PFSK-1 (cell line): ENCODE results near the gene KIF5B.

ENCODE experiments used
- FOXP2 ChIP-seq: optimal IDR thresholded peaks from 2 replicates; pipeline ENCODE3; 2011; ENCODE audit warnings: borderline replicate concordance, control low read depth, inconsistent platforms; ENCODE audit not compliant: insufficient read depth; ENCODE audit errors: extremely low read length, extremely low read depth
- POLR2AphosphoS5 ChIP-seq: IDR thresholded peaks from 2 replicates; pipeline ENCODE4 v1.6.1; 2012; ENCODE audit warnings: low read depth, mild to moderate bottlenecking, control low read depth, low read length, moderate library complexity
- REST ChIP-seq, 2 experiments: IDR thresholded peaks; 2 replicates each; pipeline versions ENCODE4 v1.6.1 to v1.8.0; 2011 to 2012; ENCODE audit warnings: low read depth in 2 of 2, low read length in 2 of 2, control low read depth in 1 of 2, inconsistent platforms in 1 of 2, mild to moderate bottlenecking in 1 of 2, moderate library complexity in 1 of 2; ENCODE audit not compliant: insufficient read depth in 1 of 2
- SIN3A ChIP-seq: IDR thresholded peaks from 2 replicates; pipeline ENCODE4 v1.6.1; 2012; ENCODE audit warnings: mild to moderate bottlenecking, low read length, moderate library complexity, borderline replicate concordance; ENCODE audit not compliant: insufficient read depth
- TAF1 ChIP-seq: IDR thresholded peaks from 2 replicates; pipeline ENCODE4 v1.6.1; 2012; ENCODE audit warnings: low read length, control low read depth, borderline replicate concordance; ENCODE audit not compliant: insufficient read depth

Gene KIF5B

GRCh38 chr10:32036922-32037321 lies 19.3 kb downstream of the KIF5B start:
- TF ChIP-seq SIN3A: no peak

GRCh38 chr10:32035038-32035437 lies 21.2 kb downstream of the KIF5B start:
- TF ChIP-seq TAF1 (no peak), SIN3A (no peak), REST (IDR thresholded peaks at IDR 0.05; ENCODE audit: insufficient read depth in 1 of 2, low read depth in 2 of 2, low read length in 2 of 2) (no peak), FOXP2 (no peak), POLR2AphosphoS5 (no peak)

DNA sequence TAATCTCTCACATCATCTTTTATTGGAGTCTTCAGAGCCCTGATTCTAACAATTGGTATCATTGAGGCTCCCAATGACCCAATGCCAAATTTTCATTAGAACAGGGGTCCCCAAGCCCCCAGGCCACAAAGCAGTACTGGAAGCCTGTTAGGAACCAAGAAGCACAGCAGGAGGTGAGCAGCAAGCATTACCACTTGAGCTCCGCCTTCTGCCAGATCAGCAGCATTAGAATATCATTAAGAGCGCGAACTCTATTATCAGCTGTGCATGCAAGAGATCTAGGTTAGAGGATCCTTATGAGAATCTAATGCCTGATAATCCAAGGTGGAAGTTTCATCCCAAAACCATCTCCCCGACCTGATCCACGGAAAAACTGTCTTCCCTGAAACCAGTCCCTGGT lies 23.1 kb downstream of the KIF5B start:
- TF ChIP-seq POLR2AphosphoS5 (no peak), SIN3A (no peak)

DNA sequence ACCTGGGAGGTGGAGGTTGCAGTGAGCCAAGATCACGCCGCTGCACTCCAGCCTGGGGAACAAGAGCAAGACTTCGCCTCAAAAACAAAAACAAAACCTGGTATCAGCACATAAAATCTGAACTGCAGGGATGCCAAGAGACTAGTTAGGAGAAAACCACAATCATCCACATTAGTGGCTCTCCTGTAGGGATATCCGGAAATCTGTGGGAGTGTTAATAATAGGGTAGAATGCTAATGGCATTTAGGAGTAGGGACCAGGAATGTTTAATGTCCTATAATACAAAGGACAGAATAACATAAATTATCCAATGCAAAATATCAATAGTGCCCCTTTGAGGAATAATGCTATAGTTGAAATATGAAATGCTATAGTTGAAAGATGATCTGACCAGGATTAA lies 24.3 kb downstream of the KIF5B start:
- TF ChIP-seq FOXP2 (no peak), REST (IDR thresholded peaks at IDR 0.05; ENCODE audit: insufficient read depth in 1 of 2, low read depth in 2 of 2, low read length in 2 of 2) (no peak), POLR2AphosphoS5 (no peak), TAF1 (no peak), SIN3A (no peak)

DNA sequence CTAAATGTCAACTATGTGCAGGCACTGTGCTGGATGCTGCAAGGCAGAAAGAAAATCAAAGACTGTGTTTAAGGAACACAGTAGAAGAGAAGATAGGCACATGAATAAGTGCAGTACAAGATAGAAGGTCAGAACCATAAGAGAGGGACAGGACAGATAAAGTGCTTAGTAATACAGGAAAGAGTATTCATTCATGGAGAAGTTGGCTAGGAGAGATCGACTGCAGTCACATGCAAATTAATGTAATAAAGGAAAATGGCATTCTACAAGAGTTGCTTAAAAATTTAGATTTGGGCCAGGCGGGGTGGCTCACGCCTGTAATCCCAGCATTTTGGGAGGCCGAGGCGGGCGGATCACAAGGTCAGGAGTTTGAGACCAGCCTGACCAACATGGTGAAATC lies 24.8 kb downstream of the KIF5B start:
- no peak for TF ChIP-seq REST (IDR thresholded peaks at IDR 0.05; ENCODE audit: insufficient read depth in 1 of 2, low read depth in 2 of 2, low read length in 2 of 2)
- no peak for TF ChIP-seq TAF1
- no peak for TF ChIP-seq FOXP2
- no peak for TF ChIP-seq POLR2AphosphoS5
- TF ChIP-seq SIN3A: no peak

DNA sequence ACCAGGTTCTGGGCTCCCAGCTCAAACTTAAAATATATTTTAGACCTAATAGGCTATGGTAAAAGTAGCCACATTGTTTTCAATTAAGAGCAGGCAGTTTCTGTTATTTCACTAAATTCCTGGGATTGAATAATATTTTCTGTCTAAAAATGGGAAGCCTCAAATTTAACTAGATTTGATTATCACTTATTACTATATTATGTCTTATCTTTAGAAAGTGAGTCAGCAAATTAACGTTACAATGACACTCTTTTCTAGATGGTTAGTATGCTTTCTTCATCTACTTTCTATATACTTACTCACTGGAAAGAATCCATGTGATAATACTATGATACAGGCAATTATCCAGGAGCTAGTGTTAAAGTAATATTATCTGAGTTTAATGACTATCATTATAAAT lies 27.5 kb downstream of the KIF5B start:
- TF ChIP-seq SIN3A (no peak), REST (IDR thresholded peaks at IDR 0.05; ENCODE audit: insufficient read depth in 1 of 2, low read depth in 2 of 2, low read length in 2 of 2) (no peak), TAF1 (no peak), FOXP2 (no peak), POLR2AphosphoS5 (no peak)
